GM23248 (cell line): ENCODE data around the gene RBBP6. TPM values are rescaled to one million over a fixed set of nuclear protein-coding genes. Genes with fewer than 3 reads are reported as not detected.
A peak's percentile ranks its signal among the peaks of the same experiment; 100 is the strongest.

Source experiments
- DNase-seq: peaks from one replicate; pipeline ENCODE4 v3.0.0-alpha.2; 2015
- H2AFZ ChIP-seq: fragments of 200-600 bp; sonication (generic); 2 replicates; pipeline ENCODE4 v1.6.1; 2016; ENCODE audit warnings: antibody characterized with exemption
- H3F3A ChIP-seq: fragments of 200-600 bp; sonication (generic); 2 replicates; pipeline ENCODE4 v1.6.1; 2016; ENCODE audit warnings: mild to moderate bottlenecking, antibody characterized with exemption, mixed run types; ENCODE audit not compliant: insufficient read depth
- H3K27ac ChIP-seq: fragments of 200-600 bp; sonication (generic); 2 replicates; pipeline ENCODE4 v1.5.1; 2016; ENCODE audit warnings: mild to moderate bottlenecking
- H3K27me3 ChIP-seq: fragments of 200-600 bp; sonication (generic); replicated peaks from 2 replicates; pipeline ENCODE4 v1.6.1; 2016; ENCODE audit warnings: mild to moderate bottlenecking; ENCODE audit not compliant: insufficient read depth
- H3K36me3 ChIP-seq: fragments of 200-600 bp; sonication (generic); 2 replicates; pipeline ENCODE4 v1.6.1; 2016; ENCODE audit warnings: low read depth, mild to moderate bottlenecking
- H3K4me1 ChIP-seq: fragments of 200-600 bp; sonication (generic); 2 replicates; pipeline ENCODE4 v1.6.1; 2016; ENCODE audit warnings: mild to moderate bottlenecking; ENCODE audit not compliant: insufficient read depth
- H3K4me2 ChIP-seq: fragments of 200-600 bp; sonication (generic); one replicate; pipeline ENCODE4 v1.6.1; 2016; ENCODE audit warnings: mild to moderate bottlenecking; ENCODE audit not compliant: unreplicated experiment
- H3K4me3 ChIP-seq: fragments of 200-600 bp; sonication (generic); 2 replicates; pipeline ENCODE4 v1.5.1; 2016; ENCODE audit warnings: mild to moderate bottlenecking
- H3K79me2 ChIP-seq: fragments of 200-600 bp; sonication (generic); 2 replicates; pipeline ENCODE4 v1.6.1; 2016; ENCODE audit warnings: mild to moderate bottlenecking; ENCODE audit not compliant: insufficient read depth
- H3K9ac ChIP-seq: fragments of 200-600 bp; sonication (generic); 2 replicates; pipeline ENCODE4 v1.6.1; 2016; ENCODE audit warnings: mild to moderate bottlenecking
- H3K9me2 ChIP-seq: fragments of 200-600 bp; sonication (generic); 2 replicates; pipeline ENCODE4 v1.6.1; 2016; ENCODE audit warnings: mixed run types, mild to moderate bottlenecking, moderate library complexity; ENCODE audit not compliant: insufficient read depth
- H3K9me3 ChIP-seq: fragments of 200-600 bp; sonication (generic); one replicate; pipeline ENCODE4 v1.6.1; 2017; ENCODE audit warnings: low read depth
- H4K20me1 ChIP-seq: fragments of 200-600 bp; sonication (generic); 2 replicates; pipeline ENCODE4 v1.6.0; 2016; ENCODE audit not compliant: insufficient read depth
- EZH2 ChIP-seq: fragments of 200-600 bp; sonication (generic); IDR thresholded peaks from 2 replicates; pipeline ENCODE4 v1.6.1; 2018; ENCODE audit warnings: antibody characterized with exemption, mild to moderate bottlenecking; ENCODE audit not compliant: insufficient read depth, poor library complexity, severe bottlenecking
- EZH2phosphoT487 ChIP-seq: fragments of 200-600 bp; sonication (generic); IDR thresholded peaks from 2 replicates; pipeline ENCODE4 v1.6.1; 2018; ENCODE audit warnings: antibody characterized with exemption, moderate library complexity, mild to moderate bottlenecking, low read depth; ENCODE audit not compliant: insufficient read depth
- WGBS, 2 experiments: methylation state at CpG; one replicate each; pipeline ENCODE4 v1.1.6; 2015 to 2017; ENCODE audit warnings: low lambda C conversion rate in 2 of 2, low coverage in 1 of 2; ENCODE audit errors: missing lambda C conversion rate in 2 of 2; 5-methylcytosine and 5-hydroxymethylcytosine counted together
- in situ Hi-C: fragments of 300-500 bp; cut with MboI; formaldehyde crosslinking; loops from 2 replicates; pipeline ENCODE4 v1.15.0; 2020
- polyA plus RNA-seq: library from polyadenylated mRNA; unstranded; fragments of >200 nt; fragmentation: Nextera tagmentation; extraction: Ambion mirVana; gene quantifications from 2 replicates; pipeline ENCODE4 v1.2.1, GENCODE V29; 2016
- total RNA-seq: library from RNA; depleted of rRNA; stranded (reverse); fragments of >200 nt; shearing (Covaris generic); gene quantifications from 2 replicates; pipeline ENCODE4 v1.2.3, GENCODE V29; 2014

Gene RBBP6
- total and polyA plus RNA-seq, 2 experiments from 2014 or later, result 13.8 to 17.3 TPM

- Histone ChIP-seq H2AFZ (no peak overlapping the region), H3K9ac (no peak overlapping the region), H3K4me3 (no peak overlapping the region), H3K9me3 (no peaks in the 10 kb centered on the region), H3K4me2 (no peak overlapping the region), H3F3A (no peaks in the 10 kb centered on the region), H3K27ac (no peak overlapping the region), H4K20me1 (no peaks in the 10 kb centered on the region), H3K4me1 (no peaks in the 10 kb centered on the region), H3K9me2 (no peaks in the 10 kb centered on the region), H3K27me3 (peaks cover 5% of the 10 kb centered on the region), H3K36me3 (no peaks in the 10 kb centered on the region), H3K79me2 (no peaks in the 10 kb centered on the region)
- in situ Hi-C loops, result loop anchor here (25.0 kb wide), 1 partner anchor 685 kb away; no protein-coding TSS in a partner anchor
- peak; percentile 54 for DNase-seq
- TF ChIP-seq EZH2 (no peak), EZH2phosphoT487 (no peak)
- WGBS, 2 experiments, result 2 to 3% methylated on average over 3 of the region's 3 CpGs
Measured at GRCh38 chr16:24497440-24497839, 41.9 kb upstream of the RBBP6 start.

DNA sequence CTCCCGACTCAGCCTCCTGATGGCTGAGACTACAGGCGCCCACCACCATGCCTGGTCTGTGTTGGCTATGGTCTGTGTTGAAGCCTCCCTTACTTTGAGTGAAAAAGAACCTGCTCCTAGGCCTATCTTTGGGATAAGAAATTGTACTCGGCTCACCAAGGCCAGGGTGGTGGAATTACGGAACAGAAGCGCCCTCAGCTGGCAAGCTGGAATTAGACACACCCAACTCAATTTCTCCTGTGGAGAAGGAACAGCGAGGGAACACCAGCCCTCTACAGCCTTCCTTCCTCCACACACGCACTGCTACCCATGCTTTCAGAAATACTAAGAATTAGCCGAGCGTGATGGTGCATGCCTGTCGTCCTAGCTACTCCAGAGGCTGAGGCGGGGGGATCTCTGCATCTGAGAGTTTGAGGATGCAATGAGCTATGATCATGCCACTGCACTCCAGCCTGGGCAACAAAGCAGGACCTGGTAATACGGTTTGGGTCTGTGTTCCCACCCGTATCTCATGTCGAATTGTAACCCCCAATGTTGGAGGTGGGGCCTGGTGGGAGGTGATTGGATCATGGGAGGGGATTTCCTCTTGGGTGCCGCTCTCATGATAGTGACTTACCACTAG, 40.1 kb upstream of the RBBP6 start:
- Histone ChIP-seq H3K9me2 (no peaks in the 10 kb centered on the region), H3K27ac (no peak overlapping the region), H3K4me2 (no peak overlapping the region), H3K4me1 (no peaks in the 10 kb centered on the region), H3K79me2 (no peaks in the 10 kb centered on the region), H3K27me3 (peaks cover 5% of the 10 kb centered on the region; the same call in 1 of the 2 replicates), H3K4me3 (no peak overlapping the region), H3K9ac (no peak overlapping the region), H4K20me1 (no peaks in the 10 kb centered on the region), H2AFZ (no peak overlapping the region), H3K36me3 (no peaks in the 10 kb centered on the region), H3K9me3 (no peaks in the 10 kb centered on the region), H3F3A (no peaks in the 10 kb centered on the region)
- TF ChIP-seq EZH2 (no peak), EZH2phosphoT487 (no peak)
- in situ Hi-C loops, result loop anchor here (25.0 kb wide), 1 partner anchor 687 kb away; no protein-coding TSS in a partner anchor
- peak; percentile 53 for DNase-seq
- 20 to 21% methylated on average over 15 of the region's 15 CpGs for WGBS, 2 experiments

DNA sequence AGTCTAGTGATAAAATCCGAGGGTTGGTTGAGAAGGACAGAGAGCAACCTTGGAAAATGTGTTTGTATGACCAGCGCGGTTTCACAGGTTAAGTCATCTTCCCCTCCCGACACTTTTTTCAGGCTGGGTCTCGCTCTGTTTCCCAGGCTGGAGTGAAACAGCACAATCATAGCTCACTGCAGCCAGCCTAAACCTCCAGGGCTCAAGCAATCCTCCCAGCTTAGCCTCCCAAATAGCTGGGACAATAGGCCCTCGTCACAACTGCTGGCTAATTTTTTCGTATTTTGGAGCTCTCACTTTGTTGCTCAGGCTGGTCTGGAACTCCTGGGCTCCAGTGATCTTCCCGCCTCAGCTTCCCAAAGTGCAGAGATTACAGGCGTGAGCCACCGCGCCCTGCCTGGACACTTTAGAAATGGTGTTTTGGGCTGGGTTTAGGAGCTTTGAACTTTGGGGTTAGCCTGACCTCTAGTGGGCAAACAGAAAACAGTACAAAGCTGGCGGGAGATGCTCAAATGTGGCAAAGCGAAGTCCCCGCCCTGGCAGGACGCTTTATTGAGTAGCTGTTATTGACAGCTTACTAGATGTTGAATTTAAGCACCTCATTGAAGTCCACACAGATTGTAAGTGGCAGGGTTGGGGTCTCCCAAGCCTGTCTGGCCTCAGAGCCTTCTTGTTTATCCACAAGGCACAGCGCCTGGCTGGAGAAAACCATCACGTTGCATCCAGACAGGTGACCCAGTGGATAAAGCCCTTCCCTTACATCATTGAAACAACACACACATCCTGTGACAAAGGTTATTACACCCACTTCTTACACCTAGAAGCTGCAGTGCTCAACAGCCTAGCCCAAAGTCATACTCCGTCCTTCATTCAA, 34.7 kb upstream of the RBBP6 start:
- Histone ChIP-seq H3K36me3 (no peaks in the 10 kb centered on the region), H3K4me2 (no peak overlapping the region), H3K4me1 (peaks cover 13% of the 10 kb centered on the region), H3F3A (peaks cover 12% of the 10 kb centered on the region; the same call in 1 of the 2 replicates), H4K20me1 (no peaks in the 10 kb centered on the region), H3K27ac (no peak overlapping the region), H3K4me3 (no peak overlapping the region), H3K27me3 (no peaks in the 10 kb centered on the region; the same call in 1 of the 2 replicates), H3K9me2 (no peaks in the 10 kb centered on the region), H3K79me2 (no peaks in the 10 kb centered on the region), H2AFZ (peak overlapping the region; percentile 50), H3K9ac (no peak overlapping the region), H3K9me3 (no peaks in the 10 kb centered on the region)
- peak; percentile 79 for DNase-seq
- 31 to 35% methylated on average over 18 of the region's 18 CpGs for WGBS, 2 experiments
- TF ChIP-seq EZH2phosphoT487 (no peak), EZH2 (no peak)
- in situ Hi-C loops, result loop anchor here (10.0 to 25.0 kb wide), 2 partner anchors 460 to 817 kb away; partner anchors contain the start of gene PLK1

GRCh38 chr16:24505959-24506358, 33.4 kb upstream of the RBBP6 start:
- Histone ChIP-seq H3K4me1 (peaks cover 13% of the 10 kb centered on the region), H3K4me2 (no peak overlapping the region), H3K27me3 (no peaks in the 10 kb centered on the region), H3K9me2 (no peaks in the 10 kb centered on the region), H3K36me3 (no peaks in the 10 kb centered on the region), H3K4me3 (no peak overlapping the region), H2AFZ (no peak overlapping the region), H3F3A (peaks cover 12% of the 10 kb centered on the region; the same call in 1 of the 2 replicates), H3K9ac (no peak overlapping the region), H3K27ac (no peak overlapping the region), H3K9me3 (no peaks in the 10 kb centered on the region), H4K20me1 (no peaks in the 10 kb centered on the region), H3K79me2 (no peaks in the 10 kb centered on the region)
- DNase-seq, result no peak
- 52 to 56% methylated on average over 4 of the region's 4 CpGs for WGBS, 2 experiments
- TF ChIP-seq EZH2phosphoT487 (no peak), EZH2 (no peak)
- in situ Hi-C loops, result loop anchor here (10.0 to 25.0 kb wide), 2 partner anchors 461 to 819 kb away; partner anchors contain the start of gene PLK1
